ENCODE data around the gene TLN1.
A peak's percentile ranks its signal among the peaks of the same experiment; 100 is the strongest.

The TLN1 gene

GRCh38 chr9:35684921-35685320 is 47.1 kb downstream of the TLN1 start:
- DNase-seq (ENCODE audit: low read depth) = no peak

- DNase-seq (ENCODE audit: low read depth) = no peak
These were observed 48.7 kb downstream of the TLN1 start for GRCh38 chr9:35683323-35683722.

GRCh38 chr9:35682520-35683315 is 49.3 kb downstream of the TLN1 start:
- DNase-seq (ENCODE audit: low read depth) = no peak

- no peak for DNase-seq (ENCODE audit: low read depth)
These were observed 49.9 kb downstream of the TLN1 start for GRCh38 chr9:35682051-35682450.

- DNase-seq (ENCODE audit: low read depth) = no peak
These were observed 50.5 kb downstream of the TLN1 start for GRCh38 chr9:35681341-35682002.

GRCh38 chr9:35680331-35681105 is 51.5 kb downstream of the TLN1 start:
- DNase-seq (ENCODE audit: low read depth) = no peak

- DNase-seq (ENCODE audit: low read depth) = no peak
These were observed 52.1 kb downstream of the TLN1 start for GRCh38 chr9:35679766-35680330.

GRCh38 chr9:35679091-35679490 is 52.9 kb downstream of the TLN1 start:
- DNase-seq (ENCODE audit: low read depth) = no peak

GRCh38 chr9:35675732-35676392 is 56.1 kb downstream of the TLN1 start:
- DNase-seq (ENCODE audit: low read depth) = no peak

- no peak for DNase-seq (ENCODE audit: low read depth)
These were observed 56.8 kb downstream of the TLN1 start for GRCh38 chr9:35675204-35675603.

GRCh38 chr9:35674025-35674361 is 58.0 kb downstream of the TLN1 start:
- no peak for DNase-seq (ENCODE audit: low read depth)

GRCh38 chr9:35673132-35674024 is 58.6 kb downstream of the TLN1 start, which contains the start of gene CA9:
Gene CA9, plus strand, starts transcription at chr9:35673928. Its CDS starts 32 bp downstream, at chr9:35673960.
- DNase-seq (ENCODE audit: low read depth) = no peak

GRCh38 chr9:35669331-35670145 is 62.5 kb downstream of the TLN1 start:
- DNase-seq (ENCODE audit: low read depth) = no peak

- DNase-seq (ENCODE audit: low read depth) = no peak
These were observed 64.1 kb downstream of the TLN1 start for GRCh38 chr9:35667939-35668338.

GRCh38 chr9:35666549-35666948 is 65.4 kb downstream of the TLN1 start:
- no peak for DNase-seq (ENCODE audit: low read depth)

- no peak for DNase-seq (ENCODE audit: low read depth)
These were observed 66.0 kb downstream of the TLN1 start for GRCh38 chr9:35666045-35666444.

- DNase-seq (ENCODE audit: low read depth) = no peak
These were observed 66.5 kb downstream of the TLN1 start for GRCh38 chr9:35665471-35665818.

GRCh38 chr9:35664531-35665470 is 67.2 kb downstream of the TLN1 start, which contains the start of gene ARHGEF39:
Gene ARHGEF39, minus strand, starts transcription at chr9:35665195. Its CDS starts 26 bp downstream, at chr9:35665169.
- peak; percentile 31 for DNase-seq (ENCODE audit: low read depth)

GRCh38 chr9:35662437-35662836 is 69.6 kb downstream of the TLN1 start:
- no peak for DNase-seq (ENCODE audit: low read depth)

Data from stimulated activated CD4-positive, alpha-beta T cell treated with anti-CD3 and anti-CD28 coated beads, Interleukin-2, amount 100 ng/mL, for 4 hours (primary cell).